ENCODE results near the gene RASGRF1. TPM values are rescaled to one million over a fixed set of nuclear protein-coding genes. Genes with fewer than 3 reads are reported as not detected.

Gene RASGRF1
- total and polyA plus RNA-seq, 7 donors: 0.03 to 0.05 TPM; not detected in 5

DNA sequence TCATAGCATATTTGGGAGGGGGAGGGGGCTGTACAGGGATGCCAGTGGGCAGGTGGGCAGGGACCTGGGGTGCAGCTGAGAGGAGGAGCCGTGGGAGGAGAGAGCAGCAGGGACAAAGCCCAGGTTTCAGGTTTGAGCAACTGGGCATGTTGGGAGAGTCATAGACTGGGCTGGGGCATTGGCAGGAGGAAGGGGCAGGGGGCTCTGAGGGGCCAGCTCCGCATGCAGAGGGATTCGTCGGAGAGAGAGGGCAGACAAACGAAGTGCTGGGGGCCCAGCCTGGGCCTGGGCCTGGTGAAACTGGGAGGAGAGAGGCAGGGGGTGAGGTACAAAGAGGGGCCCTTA is 25.2 kb downstream of the RASGRF1 start:
- ATAC-seq (no peak), DNase-seq (no peak)
- H3K9me3 ChIP-seq: no peaks in the 10 kb centered on the region
- H3K36me3 ChIP-seq (ENCODE audit: insufficient read depth in 1 of 2, low read depth in 1 of 2): no peaks in the 10 kb centered on the region
- intact Hi-C loops (cut with DNase I): no loop called here
- H3K4me3 ChIP-seq: no peak overlapping the region
- 63 to 77% (median 66%) methylated on average over 5 of the region's 5 CpGs for WGBS, 3 donors
- no peaks in the 10 kb centered on the region for H3K4me1 ChIP-seq
- no peaks in the 10 kb centered on the region for H3K27me3 ChIP-seq (ENCODE audit: insufficient read depth in 3 of 3, low read length in 2 of 3)
- no peak overlapping the region for H3K27ac ChIP-seq
- TF ChIP-seq, protein P1, sequence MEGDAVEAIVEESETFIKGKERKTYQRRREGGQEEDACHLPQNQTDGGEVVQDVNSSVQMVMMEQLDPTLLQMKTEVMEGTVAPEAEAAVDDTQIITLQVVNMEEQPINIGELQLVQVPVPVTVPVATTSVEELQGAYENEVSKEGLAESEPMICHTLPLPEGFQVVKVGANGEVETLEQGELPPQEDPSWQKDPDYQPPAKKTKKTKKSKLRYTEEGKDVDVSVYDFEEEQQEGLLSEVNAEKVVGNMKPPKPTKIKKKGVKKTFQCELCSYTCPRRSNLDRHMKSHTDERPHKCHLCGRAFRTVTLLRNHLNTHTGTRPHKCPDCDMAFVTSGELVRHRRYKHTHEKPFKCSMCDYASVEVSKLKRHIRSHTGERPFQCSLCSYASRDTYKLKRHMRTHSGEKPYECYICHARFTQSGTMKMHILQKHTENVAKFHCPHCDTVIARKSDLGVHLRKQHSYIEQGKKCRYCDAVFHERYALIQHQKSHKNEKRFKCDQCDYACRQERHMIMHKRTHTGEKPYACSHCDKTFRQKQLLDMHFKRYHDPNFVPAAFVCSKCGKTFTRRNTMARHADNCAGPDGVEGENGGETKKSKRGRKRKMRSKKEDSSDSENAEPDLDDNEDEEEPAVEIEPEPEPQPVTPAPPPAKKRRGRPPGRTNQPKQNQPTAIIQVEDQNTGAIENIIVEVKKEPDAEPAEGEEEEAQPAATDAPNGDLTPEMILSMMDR (IDR thresholded peaks at IDR 0.05): no peak

DNA sequence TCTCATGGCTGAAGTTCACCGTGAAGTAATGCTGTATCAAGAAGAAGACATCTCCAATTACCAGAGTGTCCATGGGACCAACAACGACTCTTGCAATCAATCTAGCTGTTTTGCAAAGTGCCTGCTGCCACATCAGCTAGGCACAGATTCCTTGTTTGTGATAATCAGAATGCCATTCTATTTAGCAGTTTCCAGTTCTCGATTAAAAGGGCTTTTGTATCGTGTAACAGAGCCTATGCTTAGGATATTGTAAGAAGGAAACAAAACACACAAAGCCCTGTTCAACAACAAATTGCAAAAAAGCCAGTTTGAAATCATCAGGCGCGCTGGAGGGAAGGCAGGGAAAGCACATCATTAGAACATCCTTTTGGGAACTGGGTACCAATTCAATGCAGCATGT is 26.1 kb downstream of the RASGRF1 start:
- no peaks in the 10 kb centered on the region for H3K27me3 ChIP-seq (ENCODE audit: insufficient read depth in 3 of 3, low read length in 2 of 3)
- H3K36me3 ChIP-seq (ENCODE audit: insufficient read depth in 1 of 2, low read depth in 1 of 2): no peaks in the 10 kb centered on the region
- intact Hi-C loops (cut with DNase I): no loop called here
- no peak overlapping the region for H3K4me3 ChIP-seq
- DNase-seq (no peak), ATAC-seq (no peak)
- no peaks in the 10 kb centered on the region for H3K9me3 ChIP-seq
- TF ChIP-seq, protein P1 (IDR thresholded peaks at IDR 0.05): no peak
- no peak overlapping the region for H3K27ac ChIP-seq
- no peaks in the 10 kb centered on the region for H3K4me1 ChIP-seq
- 80 to 85% (median 82%) methylated on average over 6 of the region's 6 CpGs for WGBS, 3 donors

DNA sequence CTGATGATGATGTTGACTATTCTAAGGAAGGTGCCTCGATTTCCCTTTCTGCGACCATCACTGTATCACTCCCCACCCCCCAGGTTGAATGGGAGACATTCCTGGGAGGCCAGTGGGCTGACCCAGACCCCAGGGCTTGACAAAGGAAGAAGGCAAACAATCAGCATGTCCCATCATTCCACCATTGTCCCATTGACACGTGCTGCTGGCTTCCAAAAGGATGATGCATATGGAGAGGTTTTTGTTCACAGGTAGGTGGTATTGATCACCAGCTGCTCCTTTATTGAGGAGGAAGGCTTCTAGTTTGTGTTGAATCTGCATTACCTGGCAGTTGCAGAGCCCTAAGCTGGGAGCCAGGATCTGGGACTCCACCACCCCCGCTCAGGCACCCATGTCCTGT is 30.4 kb downstream of the RASGRF1 start:
- TF ChIP-seq, protein P1 (IDR thresholded peaks at IDR 0.05): no peak
- H3K9me3 ChIP-seq: no peaks in the 10 kb centered on the region
- WGBS, 3 donors: 66 to 73% (median 66%) methylated on average over 4 of the region's 4 CpGs

DNA sequence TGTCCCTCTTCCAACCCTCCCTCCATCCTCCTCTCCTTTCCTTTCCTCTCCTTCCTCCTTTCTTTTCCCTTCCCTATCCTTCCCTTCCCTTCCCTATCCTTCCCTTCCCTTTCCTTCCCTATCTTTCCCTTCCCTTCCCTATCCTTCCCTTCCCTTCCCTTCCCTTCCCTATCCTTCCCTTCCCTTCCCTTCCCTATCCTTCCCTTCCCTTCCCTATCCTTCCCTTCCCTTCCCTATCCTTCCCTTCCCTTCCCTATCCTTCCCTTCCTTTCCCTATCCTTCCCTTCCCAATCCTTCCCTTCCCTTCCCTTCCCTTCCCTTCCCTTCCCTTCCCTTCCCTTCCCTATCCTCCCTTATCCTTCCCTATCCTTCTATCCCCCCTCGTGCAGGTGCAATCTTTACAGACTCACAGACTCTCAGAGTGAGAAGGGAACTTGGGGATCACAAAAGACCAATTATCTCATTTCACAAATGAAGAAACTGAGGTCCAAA is 31.5 kb downstream of the RASGRF1 start:
- no peak for DNase-seq
- Histone ChIP-seq H3K4me3 (no peak overlapping the region), H3K9me3 (no peaks in the 10 kb centered on the region), H3K27me3 (ENCODE audit: insufficient read depth in 3 of 3, low read length in 2 of 3) (peaks cover 0 to 5% (median 0%) of the 10 kb centered on the region in 3 donors), H3K36me3 (ENCODE audit: insufficient read depth in 1 of 2, low read depth in 1 of 2) (no peaks in the 10 kb centered on the region), H3K4me1 (no peaks in the 10 kb centered on the region), H3K27ac (no peak overlapping the region)
- intact Hi-C loops (cut with DNase I): no loop called here
- 20 to 33% (median 21%) methylated on average over 1 of the region's 1 CpG for WGBS, 3 donors
- TF ChIP-seq, protein P1 (IDR thresholded peaks at IDR 0.05): no peak
- ATAC-seq: no peak

More for the DNA sequence above, 30.4 kb downstream of the RASGRF1 start:
- Histone ChIP-seq H3K27me3 (ENCODE audit: insufficient read depth in 3 of 3, low read length in 2 of 3) (peaks cover 0 to 5% (median 0%) of the 10 kb centered on the region in 3 donors), H3K27ac (no peak overlapping the region), H3K36me3 (ENCODE audit: insufficient read depth in 1 of 2, low read depth in 1 of 2) (no peaks in the 10 kb centered on the region), H3K4me3 (no peak overlapping the region), H3K4me1 (no peaks in the 10 kb centered on the region)
- intact Hi-C loops (cut with DNase I): no loop called here
- DNase-seq: no peak
- ATAC-seq: no peak

DNA sequence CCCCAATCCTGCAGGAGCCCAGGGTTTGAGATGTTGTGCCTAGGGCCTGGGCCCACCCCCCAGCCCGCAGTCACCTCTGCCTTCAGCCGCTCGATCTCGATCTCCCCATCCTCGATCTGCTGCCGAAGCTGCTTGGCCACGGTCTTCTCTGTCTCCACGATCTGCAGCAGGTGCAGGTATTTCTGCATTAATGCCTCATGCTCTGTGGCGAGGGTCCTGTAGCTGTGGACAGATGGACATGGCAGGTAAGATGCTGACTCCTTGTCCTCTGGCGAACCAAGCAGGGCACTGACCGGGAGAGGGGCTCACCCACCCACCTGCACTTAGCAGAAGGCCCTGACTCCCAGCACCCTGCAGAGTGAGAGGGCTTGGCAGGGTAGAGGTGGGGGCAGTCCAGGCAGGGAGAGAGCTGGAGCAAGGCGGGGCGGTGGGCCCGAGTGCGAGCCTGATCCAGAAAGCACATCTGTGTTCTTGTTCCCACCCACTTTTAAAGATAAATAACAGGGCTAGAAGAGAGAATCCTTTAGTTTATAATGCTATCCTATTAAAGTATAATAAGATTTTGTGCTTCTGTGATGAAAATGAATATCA is 32.2 kb downstream of the RASGRF1 start:
- Histone ChIP-seq H3K4me3 (no peak overlapping the region), H3K27me3 (ENCODE audit: insufficient read depth in 3 of 3, low read length in 2 of 3) (peaks cover 0 to 5% (median 0%) of the 10 kb centered on the region in 3 donors), H3K27ac (no peak overlapping the region), H3K9me3 (no peaks in the 10 kb centered on the region), H3K36me3 (ENCODE audit: insufficient read depth in 1 of 2, low read depth in 1 of 2) (no peaks in the 10 kb centered on the region), H3K4me1 (no peaks in the 10 kb centered on the region)
- DNase-seq: no peak
- 76% methylated on average over 15 of the region's 15 CpGs for WGBS, 3 donors
- ATAC-seq: no peak
- TF ChIP-seq, protein P1 (IDR thresholded peaks at IDR 0.05): no peak
- intact Hi-C loops (cut with DNase I): no loop called here
